Amniotic stem cell (primary cell): Measurements from ENCODE around the gene KCNK15.
"Not testable (repeated sequence)": the region's sequence is repeated elsewhere in the genome, so short reads cannot be mapped to it uniquely, and the experiment has no call there.

ENCODE experiments used
- DNase-seq: peaks from one replicate; lab custom pipeline; 2025; lab: John Stamatoyannopoulos, UW

The KCNK15 gene

DNA sequence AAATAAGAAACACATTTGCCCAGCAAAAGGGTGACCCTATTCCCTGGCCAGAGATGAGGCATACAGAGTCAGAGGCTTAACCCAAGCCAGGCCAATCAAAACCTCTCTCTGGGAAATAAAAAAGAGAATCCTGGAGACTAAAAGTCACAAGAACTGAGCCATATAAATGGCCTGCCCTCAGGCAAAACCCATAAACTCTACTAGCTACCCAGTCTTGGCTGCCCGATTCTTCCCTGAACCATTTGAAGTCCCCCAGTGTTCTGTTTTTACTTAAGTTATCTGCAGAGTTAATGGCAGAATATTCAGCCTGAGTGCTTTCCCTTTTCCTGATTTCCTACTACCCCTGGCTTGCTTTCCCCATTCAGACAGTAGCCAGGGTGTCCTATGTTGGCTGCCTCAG is 13.9 kb downstream of the KCNK15 start:
- no peak for DNase-seq

GRCh38 chr20:44761423-44761822 is 15.8 kb downstream of the KCNK15 start:
- DNase-seq: no peak

DNA sequence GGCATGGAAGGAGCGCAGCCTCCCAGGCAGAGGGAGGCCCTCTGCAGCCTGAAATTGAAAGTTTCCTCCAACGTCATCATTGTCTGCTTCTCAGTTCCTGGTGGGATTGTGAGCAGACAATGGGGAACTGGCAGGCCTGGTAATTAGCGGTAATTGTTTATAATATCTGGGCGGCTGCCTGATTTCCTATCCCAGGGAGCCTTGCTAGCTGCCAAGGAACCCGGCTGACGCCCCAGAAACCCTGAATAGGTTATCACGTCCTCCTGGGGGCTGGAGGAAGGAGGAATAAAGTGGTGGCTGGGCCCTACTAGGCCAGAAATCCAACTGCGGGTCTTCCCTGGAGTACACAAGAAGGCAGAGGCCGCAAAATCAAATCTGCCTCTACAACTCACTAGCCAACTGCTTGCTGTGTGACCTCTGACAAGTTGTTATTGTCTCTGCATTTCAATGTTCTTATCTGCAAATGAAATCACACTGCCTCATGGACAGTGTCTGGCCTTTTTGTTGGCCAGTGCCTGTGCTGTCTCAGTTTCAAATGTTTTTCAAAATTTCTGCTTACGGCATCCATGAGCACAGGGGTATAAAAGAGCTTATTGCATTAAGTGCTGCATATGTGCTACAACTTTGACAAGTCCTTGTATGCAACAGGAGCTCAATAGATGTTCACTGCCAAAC is 16.9 kb downstream of the KCNK15 start:
- DNase-seq: no peak

GRCh38 chr20:44763798-44764197 is 18.1 kb downstream of the KCNK15 start:
- DNase-seq: not testable (repeated sequence)

DNA sequence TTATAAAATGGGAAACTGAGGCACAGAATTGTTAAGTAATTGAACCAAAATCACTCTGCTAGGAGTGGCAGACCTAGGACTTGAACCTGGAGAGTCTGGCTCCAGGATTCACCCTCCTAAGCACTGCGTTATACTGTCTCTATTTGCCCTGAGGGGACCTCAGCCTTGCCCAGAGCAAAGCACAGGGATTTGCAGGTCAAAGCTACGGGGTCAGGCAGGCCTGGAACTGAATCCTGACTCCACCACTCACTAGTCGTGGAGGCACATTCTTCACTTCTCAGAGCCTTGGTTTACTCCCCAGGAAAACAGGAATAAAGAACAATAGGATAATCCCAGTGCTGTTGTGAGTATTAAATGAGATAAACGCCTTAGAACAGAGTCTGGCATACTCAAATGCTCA is 19.4 kb downstream of the KCNK15 start:
- no peak for DNase-seq

DNA sequence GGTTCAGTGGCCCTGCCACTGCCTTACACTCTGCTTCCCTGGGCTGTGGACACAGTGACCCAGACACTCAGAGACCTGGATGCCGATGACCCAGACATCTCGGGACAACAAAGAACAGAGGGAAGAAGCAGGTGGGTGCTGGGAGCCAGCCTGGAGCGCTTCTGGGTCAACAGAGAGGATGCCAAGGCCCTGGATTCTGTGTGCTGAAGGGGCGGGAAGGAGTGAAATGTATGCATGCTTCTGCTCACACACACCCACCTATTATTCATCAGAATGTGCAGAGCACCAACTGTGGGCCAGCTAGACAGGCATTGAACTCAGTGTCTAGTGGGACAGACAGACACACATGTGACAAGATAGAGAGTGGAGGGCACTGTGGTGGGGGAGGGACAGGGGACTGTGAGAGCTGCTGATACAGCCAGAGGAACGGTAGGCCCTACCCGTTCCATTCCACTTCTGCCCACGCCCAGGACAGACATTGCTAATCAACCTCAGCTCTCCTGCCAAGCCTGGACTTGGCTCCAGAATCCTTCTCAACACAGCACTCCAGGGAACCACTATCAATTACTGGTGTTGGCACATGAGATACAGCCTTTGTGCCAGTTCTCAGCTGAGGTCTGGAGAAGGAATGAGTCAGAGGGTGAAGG is 20.2 kb downstream of the KCNK15 start:
- no peak for DNase-seq

GRCh38 chr20:44768256-44768655 is 22.6 kb downstream of the KCNK15 start:
- DNase-seq: no peak

DNA sequence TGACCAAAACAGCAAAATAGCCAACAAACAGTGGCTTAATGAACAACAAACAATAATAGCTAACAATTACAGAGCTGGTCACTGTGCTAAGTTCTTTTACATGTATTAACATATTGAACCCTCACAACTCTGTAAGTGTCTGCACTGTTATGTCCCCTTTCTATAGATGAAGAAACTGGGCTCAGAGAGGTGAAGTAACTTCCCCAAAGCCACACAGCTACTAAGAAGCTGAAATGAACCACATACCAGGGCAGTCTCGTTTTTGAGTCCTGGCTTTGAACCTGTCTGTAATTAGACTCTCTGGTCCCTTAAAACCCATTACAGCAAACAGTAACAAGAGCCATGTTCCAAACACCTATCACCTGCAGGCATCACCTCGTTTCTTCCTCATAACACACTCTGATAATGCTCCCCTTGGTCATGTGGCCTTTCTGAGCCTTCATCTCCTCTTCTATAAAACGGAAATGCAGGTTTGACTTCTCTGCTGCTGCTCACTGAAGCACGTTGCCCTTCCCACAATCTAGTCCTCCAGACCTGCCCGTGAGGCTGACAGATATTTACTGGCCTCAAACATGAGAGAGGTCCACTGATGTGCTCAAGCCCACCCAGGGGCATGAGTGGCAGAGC is 23.3 kb downstream of the KCNK15 start:
- no peak for DNase-seq

GRCh38 chr20:44769481-44769863 is 23.8 kb downstream of the KCNK15 start:
- DNase-seq: no peak

DNA sequence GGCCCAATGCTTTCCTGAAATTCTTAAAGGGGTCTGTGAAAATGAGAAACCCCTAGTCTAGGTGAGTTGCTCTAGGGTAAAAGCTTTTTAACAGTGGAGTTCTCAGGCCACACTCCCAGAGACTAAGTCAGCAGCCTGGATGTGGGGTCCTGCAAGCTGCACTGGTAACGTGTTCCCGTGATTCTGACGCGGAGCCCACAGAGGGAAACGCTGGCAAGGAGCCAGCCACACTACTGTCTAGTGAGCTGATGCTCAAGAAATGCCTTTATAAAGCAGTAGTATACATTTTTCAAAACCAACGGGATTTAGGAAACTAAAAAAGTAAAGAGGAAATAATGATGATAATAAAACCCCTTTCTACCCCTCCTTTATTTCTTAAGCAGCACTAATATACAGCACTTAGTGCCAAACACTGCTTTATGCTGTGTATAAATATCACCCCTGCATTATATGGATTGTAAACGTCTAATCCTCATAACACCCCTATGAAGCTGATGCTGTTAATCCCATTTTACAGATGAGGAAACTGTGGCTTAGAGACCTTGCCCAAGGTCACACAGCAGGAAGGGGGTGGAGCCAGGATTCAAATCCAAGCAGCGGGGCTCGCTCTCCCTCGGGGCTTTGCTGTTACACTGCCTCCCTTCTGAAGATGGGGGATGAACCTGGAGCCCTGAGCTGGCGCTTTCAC is 25.0 kb downstream of the KCNK15 start:
- no peak for DNase-seq

DNA sequence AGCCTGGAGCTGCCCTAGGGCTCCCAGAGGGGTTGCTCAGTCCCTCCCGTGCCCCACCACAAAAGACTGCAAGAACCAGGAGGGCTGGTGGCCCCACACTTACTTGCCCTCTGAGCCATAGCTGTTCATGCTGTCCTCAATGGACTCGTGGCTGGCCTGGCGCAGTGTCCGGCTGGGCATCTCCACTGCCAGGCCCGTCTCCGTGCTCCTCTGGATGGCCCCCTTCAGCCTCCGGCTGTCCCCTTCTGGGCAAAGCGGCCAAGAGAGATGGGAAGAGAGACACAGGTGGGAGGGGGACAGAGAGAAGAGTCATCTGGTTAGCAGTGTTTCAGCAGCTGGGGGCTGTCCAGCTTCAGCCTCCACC is 25.5 kb downstream of the KCNK15 start:
- no peak for DNase-seq

GRCh38 chr20:44772636-44773035 is 27.0 kb downstream of the KCNK15 start:
- DNase-seq: no peak

DNA sequence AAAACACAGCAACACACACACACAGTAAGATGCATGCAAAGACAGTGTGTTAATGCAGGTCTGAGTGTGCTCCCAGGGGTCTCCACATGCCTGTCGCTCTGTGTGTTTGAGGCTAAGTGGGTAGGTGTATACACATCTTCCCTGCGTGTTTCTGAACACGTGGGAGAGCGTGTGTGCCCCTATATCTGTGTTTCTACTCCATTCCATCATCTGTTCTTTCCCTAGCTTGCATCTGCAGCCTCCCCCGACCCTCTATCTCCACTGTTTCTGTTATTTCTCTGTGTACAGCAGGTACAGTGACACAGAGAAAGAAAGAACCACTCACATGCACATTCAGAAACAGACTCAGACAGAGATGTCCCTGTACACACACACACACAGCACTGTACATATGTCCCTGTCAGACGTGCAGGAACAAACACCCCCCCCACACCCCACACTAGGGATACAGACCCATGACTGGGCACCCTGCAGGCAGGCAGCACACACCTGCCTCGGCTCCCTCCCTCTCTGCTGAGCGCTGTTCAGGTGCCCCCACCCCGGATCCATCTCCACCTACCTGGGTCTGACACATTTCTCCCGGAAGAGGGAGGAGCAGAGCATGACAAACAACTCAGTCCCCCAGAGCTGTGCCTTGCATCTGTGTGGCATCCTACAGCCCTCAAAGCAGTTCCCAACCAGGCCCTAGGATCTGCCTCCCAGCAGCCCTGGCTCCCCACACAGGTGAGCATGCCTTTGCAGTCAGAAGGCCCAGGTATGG is 27.6 kb downstream of the KCNK15 start:
- no peak for DNase-seq

GRCh38 chr20:44776980-44777379 is 31.3 kb downstream of the KCNK15 start:
- DNase-seq: no peak

DNA sequence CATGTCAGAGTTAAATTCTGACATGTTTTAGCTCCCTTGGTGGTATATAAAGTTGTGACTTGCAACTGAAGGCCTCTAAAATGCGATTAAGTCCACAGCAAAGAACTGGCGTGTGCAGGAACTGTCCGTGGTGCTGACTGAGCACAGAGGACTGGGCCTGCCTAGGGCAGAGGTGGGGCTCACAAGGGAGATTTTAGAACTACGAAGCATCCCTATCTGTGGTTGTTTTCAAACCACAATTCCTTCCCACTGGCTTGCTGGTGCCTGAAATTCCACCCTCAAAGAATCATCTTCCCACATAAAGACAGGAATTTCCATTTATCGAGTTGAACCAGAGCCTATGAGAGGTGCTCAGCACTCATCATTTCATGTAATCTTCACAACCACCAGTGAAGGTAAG is 34.6 kb downstream of the KCNK15 start:
- peak; percentile 22 for DNase-seq

DNA sequence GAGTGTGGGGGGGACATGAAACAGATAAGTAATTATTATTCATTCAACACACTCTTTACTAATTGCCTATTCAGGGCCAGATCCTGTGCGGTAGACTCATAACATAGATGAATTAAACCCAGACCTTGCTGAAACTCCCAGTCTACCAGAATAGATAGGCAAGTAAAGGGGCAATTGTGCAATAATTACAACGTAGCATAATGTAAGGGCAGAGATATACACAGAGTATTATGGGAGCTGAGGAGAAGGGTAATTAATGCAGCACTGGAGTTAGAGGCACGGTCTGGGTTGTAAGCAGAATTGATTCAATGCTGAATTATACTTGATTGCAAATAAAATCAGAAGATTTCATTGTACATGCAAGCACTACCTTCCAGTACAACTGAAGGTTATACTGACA is 35.5 kb downstream of the KCNK15 start:
- DNase-seq: no peak

DNA sequence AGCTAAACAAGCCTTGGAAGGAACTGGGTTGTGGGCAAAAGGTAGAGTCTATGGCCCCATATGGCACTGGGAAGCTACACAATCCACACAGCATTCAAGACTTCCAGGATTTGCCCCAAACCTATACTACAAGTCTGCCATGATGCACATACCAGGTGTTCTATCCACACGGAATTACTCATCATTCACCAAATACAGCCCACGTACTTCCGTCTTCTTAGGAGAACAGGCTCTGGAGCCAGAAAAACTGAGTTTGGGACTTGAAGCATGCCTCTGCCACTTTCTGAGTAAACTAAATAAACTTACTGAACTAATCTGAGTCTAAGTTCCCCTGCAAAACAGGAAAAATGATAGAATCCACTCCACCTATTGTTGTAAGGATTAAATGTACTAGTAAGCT is 36.1 kb downstream of the KCNK15 start:
- DNase-seq: no peak

GRCh38 chr20:44784688-44785087 is 39.0 kb downstream of the KCNK15 start:
- no peak for DNase-seq

GRCh38 chr20:44785768-44786167 is 40.1 kb downstream of the KCNK15 start:
- DNase-seq: no peak

GRCh38 chr20:44787299-44787698 is 41.6 kb downstream of the KCNK15 start:
- no peak for DNase-seq

- DNase-seq: no peak
Measured at GRCh38 chr20:44788706-44789456, 43.2 kb downstream of the KCNK15 start.
